DND-41 (cell line): ENCODE measurements around the gene LARP7.

Experiments
- ATAC-seq: fragments of 200-7000 bp; cut with Tn5 transposase; 3 replicates; pipeline ENCODE4 v1.9.1; 2021; ENCODE audit warnings: low read depth; ENCODE audit not compliant: insufficient read depth
- DNase-seq: peaks from one replicate; pipeline ENCODE4 v3.0.0-alpha.2; 2020
- H2AFZ ChIP-seq: 2 replicates; pipeline ENCODE4 v1.6.0; 2012; ENCODE audit warnings: low read depth, low read length
- H3K27ac ChIP-seq: 2 replicates; pipeline ENCODE4 v1.5.1; 2012; ENCODE audit warnings: low read length, inconsistent platforms
- H3K27me3 ChIP-seq: fragments of 200-600 bp; sonication (generic); 2 replicates; pipeline ENCODE4 v1.6.0; 2012; ENCODE audit warnings: low read length, mild to moderate bottlenecking, inconsistent platforms; ENCODE audit not compliant: insufficient read depth, poor library complexity
- H3K36me3 ChIP-seq: 2 replicates; pipeline ENCODE4 v1.5.1; 2012; ENCODE audit warnings: low read length, inconsistent platforms; ENCODE audit not compliant: insufficient read depth
- H3K4me1 ChIP-seq: 2 replicates; pipeline ENCODE4 v1.5.1; 2012; ENCODE audit warnings: mild to moderate bottlenecking, low read length; ENCODE audit not compliant: insufficient read depth
- H3K4me2 ChIP-seq: 2 replicates; pipeline ENCODE4 v1.6.0; 2012; ENCODE audit warnings: mild to moderate bottlenecking, moderate library complexity, low read length, inconsistent platforms; ENCODE audit not compliant: insufficient read depth
- H3K4me3 ChIP-seq, 2 experiments: fragments of 200-600 bp in 1 of 2; shearing (Covaris generic) in 1 of 2; 2 replicates each; pipeline ENCODE4 v1.5.1; 2012 to 2016; ENCODE audit warnings: inconsistent platforms in 2 of 2, low read length in 2 of 2, mild to moderate bottlenecking in 2 of 2, low read depth in 1 of 2, moderate library complexity in 1 of 2
- H3K79me2 ChIP-seq: 2 replicates; pipeline ENCODE4 v1.6.0; 2012; ENCODE audit warnings: low read length, inconsistent platforms; ENCODE audit not compliant: insufficient read depth
- H3K9ac ChIP-seq: 2 replicates; pipeline ENCODE4 v1.6.0; 2012; ENCODE audit warnings: low read depth, mild to moderate bottlenecking, inconsistent platforms, low read length, moderate library complexity
- H3K9me3 ChIP-seq: 2 replicates; pipeline ENCODE4 v1.5.1; 2012; ENCODE audit warnings: low read length, moderate library complexity, mild to moderate bottlenecking, inconsistent platforms; ENCODE audit not compliant: insufficient read depth, severe bottlenecking
- H4K20me1 ChIP-seq: 2 replicates; pipeline ENCODE4 v1.6.0; 2012; ENCODE audit warnings: low read length; ENCODE audit not compliant: insufficient read depth
- EZH2 ChIP-seq: IDR thresholded peaks from 3 replicates; pipeline ENCODE4 v1.6.1; 2012; ENCODE audit warnings: borderline replicate concordance, low read depth, mild to moderate bottlenecking, moderate library complexity, low read length, inconsistent platforms; ENCODE audit not compliant: severe bottlenecking
- TF ChIP-seq, protein P1 (sequence below): IDR thresholded peaks from 2 replicates; pipeline ENCODE4 v1.5.1; 2012; ENCODE audit warnings: borderline replicate concordance, low read length, moderate library complexity, mild to moderate bottlenecking; ENCODE audit not compliant: poor library complexity, severe bottlenecking; ENCODE audit errors: extremely low read depth

The LARP7 gene

DNA sequence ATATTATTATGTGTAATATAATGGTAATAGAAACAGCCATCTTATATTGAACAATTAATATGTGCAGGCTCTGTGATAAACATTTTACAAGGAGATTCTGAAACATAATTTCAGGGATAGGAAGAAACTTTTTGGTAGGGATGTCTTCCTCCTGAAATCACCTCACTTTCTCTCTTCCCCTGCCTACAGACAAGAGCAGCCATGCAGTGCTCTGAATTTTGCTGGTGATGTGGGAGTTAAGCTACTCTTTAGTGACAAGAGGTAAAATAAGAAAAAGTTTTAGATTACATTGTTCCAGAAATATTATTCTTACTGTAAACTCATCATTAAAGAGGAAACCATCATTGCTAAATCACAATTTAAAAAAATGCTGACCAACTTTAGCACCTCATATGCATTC is 36.1 kb downstream of the LARP7 start:
- TF ChIP-seq EZH2 = no peak
- TF ChIP-seq, protein P1, sequence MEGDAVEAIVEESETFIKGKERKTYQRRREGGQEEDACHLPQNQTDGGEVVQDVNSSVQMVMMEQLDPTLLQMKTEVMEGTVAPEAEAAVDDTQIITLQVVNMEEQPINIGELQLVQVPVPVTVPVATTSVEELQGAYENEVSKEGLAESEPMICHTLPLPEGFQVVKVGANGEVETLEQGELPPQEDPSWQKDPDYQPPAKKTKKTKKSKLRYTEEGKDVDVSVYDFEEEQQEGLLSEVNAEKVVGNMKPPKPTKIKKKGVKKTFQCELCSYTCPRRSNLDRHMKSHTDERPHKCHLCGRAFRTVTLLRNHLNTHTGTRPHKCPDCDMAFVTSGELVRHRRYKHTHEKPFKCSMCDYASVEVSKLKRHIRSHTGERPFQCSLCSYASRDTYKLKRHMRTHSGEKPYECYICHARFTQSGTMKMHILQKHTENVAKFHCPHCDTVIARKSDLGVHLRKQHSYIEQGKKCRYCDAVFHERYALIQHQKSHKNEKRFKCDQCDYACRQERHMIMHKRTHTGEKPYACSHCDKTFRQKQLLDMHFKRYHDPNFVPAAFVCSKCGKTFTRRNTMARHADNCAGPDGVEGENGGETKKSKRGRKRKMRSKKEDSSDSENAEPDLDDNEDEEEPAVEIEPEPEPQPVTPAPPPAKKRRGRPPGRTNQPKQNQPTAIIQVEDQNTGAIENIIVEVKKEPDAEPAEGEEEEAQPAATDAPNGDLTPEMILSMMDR = no peak
- H3K9me3 ChIP-seq = no peaks in the 10 kb centered on the region

DNA sequence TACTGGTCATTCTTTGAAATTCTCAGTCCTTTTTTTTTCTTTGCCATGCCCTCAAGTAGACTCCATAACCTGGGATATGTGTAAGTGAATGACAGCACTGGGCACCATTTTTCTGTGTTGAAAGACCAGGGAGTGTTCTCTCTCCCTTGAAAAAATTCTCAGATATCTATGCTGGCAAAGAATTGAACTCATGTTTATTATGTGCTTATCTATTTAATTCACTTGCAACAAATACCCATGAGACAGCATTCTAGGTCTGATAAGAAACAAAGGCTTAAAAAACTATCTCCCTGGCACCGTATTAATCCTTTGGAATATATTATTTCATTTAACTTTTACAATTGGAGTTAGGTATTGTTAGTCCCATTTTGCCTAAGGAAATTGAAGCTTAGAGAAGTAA is 36.7 kb downstream of the LARP7 start:
- Histone ChIP-seq H3K27me3 (no peaks in the 10 kb centered on the region), H3K27ac (no peak overlapping the region), H3K79me2 (no peaks in the 10 kb centered on the region), H2AFZ (no peak overlapping the region), H3K4me2 (no peak overlapping the region), H3K4me3 (no peak overlapping the region), H3K9me3 (no peaks in the 10 kb centered on the region), H3K4me1 (no peaks in the 10 kb centered on the region), H4K20me1 (no peaks in the 10 kb centered on the region), H3K36me3 (no peaks in the 10 kb centered on the region), H3K9ac (no peak overlapping the region)
- TF ChIP-seq EZH2 = no peak
- TF ChIP-seq, protein P1 = no peak
- DNase-seq (no peak), ATAC-seq (no peak)

More for the DNA sequence above, 36.1 kb downstream of the LARP7 start:
- no peaks in the 10 kb centered on the region for H3K27me3 ChIP-seq
- no peak overlapping the region for H3K27ac ChIP-seq
- H3K4me2 ChIP-seq = no peak overlapping the region
- H3K4me3 ChIP-seq = no peak overlapping the region
- no peaks in the 10 kb centered on the region for H3K36me3 ChIP-seq
- DNase-seq (no peak), ATAC-seq (no peak)
- no peaks in the 10 kb centered on the region for H3K4me1 ChIP-seq
- no peaks in the 10 kb centered on the region for H4K20me1 ChIP-seq
- no peaks in the 10 kb centered on the region for H3K79me2 ChIP-seq
- no peak overlapping the region for H2AFZ ChIP-seq
- no peak overlapping the region for H3K9ac ChIP-seq

DNA sequence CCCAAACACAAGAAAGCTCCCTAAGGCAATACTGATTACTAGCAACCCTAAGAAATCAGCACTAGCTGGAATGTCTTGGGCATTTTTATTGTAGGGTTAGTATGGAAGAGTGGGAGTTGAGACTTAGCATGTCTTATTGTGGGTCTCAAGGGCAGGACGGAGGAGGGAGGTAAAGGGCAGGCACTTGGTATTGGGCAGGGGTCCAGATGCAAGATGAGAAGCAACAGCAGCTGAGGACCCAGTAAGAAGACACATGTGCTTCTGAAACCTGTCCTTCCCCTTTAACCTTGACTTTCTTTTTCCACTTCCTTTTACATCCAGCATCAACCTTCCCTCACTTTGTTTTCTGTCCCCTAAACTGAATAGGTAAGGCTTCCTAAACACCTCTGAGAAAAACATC is 37.4 kb downstream of the LARP7 start:
- DNase-seq (no peak), ATAC-seq (no peak)
- H4K20me1 ChIP-seq = no peaks in the 10 kb centered on the region
- no peaks in the 10 kb centered on the region for H3K9me3 ChIP-seq
- no peak overlapping the region for H3K4me2 ChIP-seq
- no peak overlapping the region for H3K27ac ChIP-seq
- TF ChIP-seq, protein P1 = no peak
- no peak for TF ChIP-seq EZH2
- no peaks in the 10 kb centered on the region for H3K27me3 ChIP-seq
- no peaks in the 10 kb centered on the region for H3K4me1 ChIP-seq
- no peaks in the 10 kb centered on the region for H3K79me2 ChIP-seq
- no peaks in the 10 kb centered on the region for H3K36me3 ChIP-seq
- H3K4me3 ChIP-seq = no peak overlapping the region
- no peak overlapping the region for H3K9ac ChIP-seq
- no peak overlapping the region for H2AFZ ChIP-seq
